Stimulated activated CD4-positive, alpha-beta T cell treated with anti-CD3 and anti-CD28 coated beads, Interleukin-15, amount 100 ng/mL, for 48 hours (primary cell): Measurements from ENCODE around the gene HGF.

Source experiments
- DNase-seq, 2 donors: peaks; one replicate each; pipeline ENCODE4 v3.0.0-alpha.2; 2020; ENCODE audit warnings: low read depth in 2 of 2

The HGF gene

GRCh38 chr7:81719865-81720264 is 50.0 kb downstream of the HGF start:
- DNase-seq = no peak

- no peak for DNase-seq
These were observed 53.8 kb downstream of the HGF start for GRCh38 chr7:81715984-81716588.

- no peak for DNase-seq
These were observed 55.5 kb downstream of the HGF start for GRCh38 chr7:81714306-81714705.

- DNase-seq = no peak
These were observed 59.1 kb downstream of the HGF start for GRCh38 chr7:81710751-81711150.

GRCh38 chr7:81709836-81710235 is 60.0 kb downstream of the HGF start:
- no peak for DNase-seq

- no peak for DNase-seq
These were observed 61.9 kb downstream of the HGF start for GRCh38 chr7:81707966-81708365.

- no peak for DNase-seq
These were observed 62.7 kb downstream of the HGF start for GRCh38 chr7:81707196-81707595.

- no peak for DNase-seq
These were observed 64.6 kb downstream of the HGF start for GRCh38 chr7:81705206-81705605.

GRCh38 chr7:81704595-81704994 is 65.3 kb downstream of the HGF start:
- DNase-seq = no peak

- DNase-seq = no peak
These were observed 70.9 kb downstream of the HGF start for GRCh38 chr7:81698965-81699364.

- no peak for DNase-seq
These were observed 75.1 kb downstream of the HGF start for GRCh38 chr7:81694711-81695110.

GRCh38 chr7:81693894-81694293 is 76.0 kb downstream of the HGF start:
- DNase-seq = no peak

- no peak for DNase-seq
These were observed 76.8 kb downstream of the HGF start for GRCh38 chr7:81693080-81693479.

- DNase-seq = no peak
These were observed 77.5 kb downstream of the HGF start for GRCh38 chr7:81692146-81692905.

GRCh38 chr7:81691199-81691821 is 78.5 kb downstream of the HGF start:
- no peak for DNase-seq

GRCh38 chr7:81690688-81691087 is 79.2 kb downstream of the HGF start:
- no peak for DNase-seq

GRCh38 chr7:81690251-81690650 is 79.6 kb downstream of the HGF start:
- no peak for DNase-seq

GRCh38 chr7:81688622-81689411 is 81.0 kb downstream of the HGF start:
- no peak for DNase-seq

GRCh38 chr7:81687062-81687461 is 82.8 kb downstream of the HGF start:
- no peak for DNase-seq

GRCh38 chr7:81685270-81685868 is 84.5 kb downstream of the HGF start:
- DNase-seq = no peak

- no peak for DNase-seq
These were observed 85.2 kb downstream of the HGF start for GRCh38 chr7:81684514-81685269.
